ENCODE measurements around the gene GCK. TPM values are rescaled to one million over a fixed set of nuclear protein-coding genes. Genes with fewer than 3 reads are reported as not detected.

The GCK gene
- total and polyA plus RNA-seq, 2 of the 13 experiments (the other 11 are each of a cell fraction or from before 2014, with no cell fraction given): not detected

DNA sequence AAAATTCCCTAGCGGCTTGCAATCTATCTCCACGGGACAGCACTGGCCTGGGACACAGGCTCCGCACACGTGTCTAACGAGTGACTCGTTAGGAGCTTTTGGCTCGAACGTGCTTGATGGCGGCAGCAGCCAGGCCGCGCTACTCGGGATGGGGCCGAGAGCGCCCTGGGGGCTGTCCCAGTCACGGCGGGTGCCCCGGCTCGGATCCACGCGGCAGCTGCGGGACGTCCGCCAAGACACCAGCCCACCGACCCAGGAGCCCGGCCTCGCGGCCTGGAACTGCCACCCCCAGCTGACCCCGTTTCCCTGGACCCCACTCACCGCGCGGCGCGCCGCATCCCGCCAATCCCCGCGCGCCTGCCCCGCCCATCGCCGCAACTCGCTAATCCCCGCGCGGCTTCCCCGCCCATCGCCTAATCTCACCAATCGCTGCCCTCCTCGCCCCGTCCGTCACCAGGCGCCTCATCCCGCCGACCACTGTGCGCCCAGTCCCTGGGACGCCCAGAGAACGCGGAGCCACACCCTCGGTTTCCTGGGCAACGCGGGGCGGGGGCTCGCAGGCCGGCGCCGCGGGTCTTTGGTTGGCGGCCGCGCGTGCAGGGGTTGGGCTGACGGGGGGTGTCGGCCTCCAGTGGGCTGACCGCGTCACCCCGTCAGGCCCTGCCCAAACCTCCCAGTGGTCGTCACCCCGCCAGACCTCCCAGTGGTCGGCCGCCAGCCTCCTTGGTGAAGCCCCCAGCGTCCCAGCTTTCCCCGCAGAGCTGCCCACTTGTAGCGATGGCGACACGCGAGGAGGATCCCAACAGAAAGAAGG, 65.8 kb downstream of the GCK start, which contains the start of gene POLD2 (continued):
- TF ChIP-seq SNRNP70 (IDR thresholded peaks at IDR 0.05; ENCODE audit: low read depth, low read length) (no peak), ZNF282 (IDR thresholded peaks at IDR 0.05; ENCODE audit: partially characterized antibody) (no peak), ZNF234 (CRISPR knock-in tag; conservative IDR thresholded peaks at IDR 0.05) (peak; percentile 81; the same call in 1 of the 2 replicates), JUND (CRISPR knock-in tag; IDR thresholded peaks at IDR 0.05) (no peak), ZNF503 (CRISPR knock-in tag; IDR thresholded peaks at IDR 0.05) (no peak), ZNF572 (CRISPR knock-in tag; IDR thresholded peaks at IDR 0.05) (no peak), ZNF546 (CRISPR knock-in tag; conservative IDR thresholded peaks at IDR 0.05) (peak; percentile 85; the same call in 1 of the 2 replicates), GLMP (CRISPR knock-in tag; IDR thresholded peaks at IDR 0.05; ENCODE audit: borderline replicate concordance) (no peak), SP4 (CRISPR knock-in tag; IDR thresholded peaks at IDR 0.05) (peak; percentile 100), CHCHD3 (CRISPR knock-in tag; IDR thresholded peaks at IDR 0.05) (no peak), KLF6 (CRISPR knock-in tag; IDR thresholded peaks at IDR 0.05) (peak; percentile 83), PHF5A (CRISPR knock-in tag; IDR thresholded peaks at IDR 0.05; ENCODE audit: low read depth, unreplicated experiment) (no peak), ZNF468 (CRISPR knock-in tag; IDR thresholded peaks at IDR 0.05) (no peak; the same call in 1 of the 2 replicates), RXRB (CRISPR knock-in tag; IDR thresholded peaks at IDR 0.05; ENCODE audit: borderline replicate concordance) (peak; percentile 39; the same call in 1 of the 2 replicates), ZKSCAN8 (CRISPR knock-in tag; IDR thresholded peaks at IDR 0.05; ENCODE audit: borderline replicate concordance) (no peak), ZSCAN31 (CRISPR knock-in tag; IDR thresholded peaks at IDR 0.05; ENCODE audit: low read depth) (no peak; the same call in 1 of the 2 replicates)
- TF ChIP-seq, protein P1, sequence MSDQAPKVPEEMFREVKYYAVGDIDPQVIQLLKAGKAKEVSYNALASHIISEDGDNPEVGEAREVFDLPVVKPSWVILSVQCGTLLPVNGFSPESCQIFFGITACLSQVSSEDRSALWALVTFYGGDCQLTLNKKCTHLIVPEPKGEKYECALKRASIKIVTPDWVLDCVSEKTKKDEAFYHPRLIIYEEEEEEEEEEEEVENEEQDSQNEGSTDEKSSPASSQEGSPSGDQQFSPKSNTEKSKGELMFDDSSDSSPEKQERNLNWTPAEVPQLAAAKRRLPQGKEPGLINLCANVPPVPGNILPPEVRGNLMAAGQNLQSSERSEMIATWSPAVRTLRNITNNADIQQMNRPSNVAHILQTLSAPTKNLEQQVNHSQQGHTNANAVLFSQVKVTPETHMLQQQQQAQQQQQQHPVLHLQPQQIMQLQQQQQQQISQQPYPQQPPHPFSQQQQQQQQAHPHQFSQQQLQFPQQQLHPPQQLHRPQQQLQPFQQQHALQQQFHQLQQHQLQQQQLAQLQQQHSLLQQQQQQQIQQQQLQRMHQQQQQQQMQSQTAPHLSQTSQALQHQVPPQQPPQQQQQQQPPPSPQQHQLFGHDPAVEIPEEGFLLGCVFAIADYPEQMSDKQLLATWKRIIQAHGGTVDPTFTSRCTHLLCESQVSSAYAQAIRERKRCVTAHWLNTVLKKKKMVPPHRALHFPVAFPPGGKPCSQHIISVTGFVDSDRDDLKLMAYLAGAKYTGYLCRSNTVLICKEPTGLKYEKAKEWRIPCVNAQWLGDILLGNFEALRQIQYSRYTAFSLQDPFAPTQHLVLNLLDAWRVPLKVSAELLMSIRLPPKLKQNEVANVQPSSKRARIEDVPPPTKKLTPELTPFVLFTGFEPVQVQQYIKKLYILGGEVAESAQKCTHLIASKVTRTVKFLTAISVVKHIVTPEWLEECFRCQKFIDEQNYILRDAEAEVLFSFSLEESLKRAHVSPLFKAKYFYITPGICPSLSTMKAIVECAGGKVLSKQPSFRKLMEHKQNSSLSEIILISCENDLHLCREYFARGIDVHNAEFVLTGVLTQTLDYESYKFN (CRISPR knock-in tag; conservative IDR thresholded peaks at IDR 0.05): 0 out of 2 replicates have a peak, but pooled peaks have one; percentile 30
- TF ChIP-seq, protein P2, sequence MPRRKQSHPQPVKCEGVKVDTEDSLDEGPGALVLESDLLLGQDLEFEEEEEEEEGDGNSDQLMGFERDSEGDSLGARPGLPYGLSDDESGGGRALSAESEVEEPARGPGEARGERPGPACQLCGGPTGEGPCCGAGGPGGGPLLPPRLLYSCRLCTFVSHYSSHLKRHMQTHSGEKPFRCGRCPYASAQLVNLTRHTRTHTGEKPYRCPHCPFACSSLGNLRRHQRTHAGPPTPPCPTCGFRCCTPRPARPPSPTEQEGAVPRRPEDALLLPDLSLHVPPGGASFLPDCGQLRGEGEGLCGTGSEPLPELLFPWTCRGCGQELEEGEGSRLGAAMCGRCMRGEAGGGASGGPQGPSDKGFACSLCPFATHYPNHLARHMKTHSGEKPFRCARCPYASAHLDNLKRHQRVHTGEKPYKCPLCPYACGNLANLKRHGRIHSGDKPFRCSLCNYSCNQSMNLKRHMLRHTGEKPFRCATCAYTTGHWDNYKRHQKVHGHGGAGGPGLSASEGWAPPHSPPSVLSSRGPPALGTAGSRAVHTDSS (CRISPR knock-in tag; conservative IDR thresholded peaks at IDR 0.05): no peak
- TF ChIP-seq, protein P3, sequence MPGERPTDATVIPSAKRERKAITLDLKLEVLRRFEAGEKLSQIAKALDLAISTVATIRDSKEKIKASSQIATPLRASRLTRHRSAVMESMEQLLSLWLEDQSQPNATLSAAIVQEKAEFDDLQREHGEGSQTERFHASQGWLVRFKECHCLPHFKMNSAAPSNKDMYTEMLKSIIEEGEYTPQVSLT (CRISPR knock-in tag; IDR thresholded peaks at IDR 0.05; ENCODE audit: borderline replicate concordance, low read depth): no peak

All from HepG2 (cell line).